ENCODE measurements around the gene DCN. TPM values are rescaled to one million over a fixed set of nuclear protein-coding genes. Genes with fewer than 3 reads are reported as not detected.

DCN gene
- total RNA-seq, 1 experiment from 2014 or later, result 2.0 TPM

DNA sequence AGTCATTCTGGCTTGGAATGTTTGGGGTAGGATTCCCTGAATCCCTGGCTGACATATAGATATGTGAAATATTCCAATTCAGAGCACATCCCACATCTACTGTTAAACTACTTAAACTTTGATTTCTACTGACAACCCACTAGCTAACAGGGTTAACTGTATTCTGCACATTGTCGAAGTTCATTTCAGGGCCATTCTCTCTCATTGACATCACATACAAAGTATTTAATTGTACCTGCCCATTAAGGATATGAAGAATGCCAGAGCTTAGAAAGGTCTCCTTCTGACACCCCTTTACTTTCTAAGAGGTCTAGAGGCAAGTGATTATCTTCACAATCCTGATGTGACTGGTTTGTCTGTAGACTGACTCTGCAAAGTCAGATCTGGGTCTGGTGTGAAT, 2.8 kb upstream of the DCN start:
- no peaks in the 10 kb centered on the region for H3K27me3 Mint-ChIP-seq (ENCODE audit: low read depth)
- no peak for ATAC-seq
- H3K27ac Mint-ChIP-seq, result no peak overlapping the region
- H3K4me3 Mint-ChIP-seq, result no peak overlapping the region
- TF ChIP-seq NR2C2 (CRISPR knock-in tag; IDR thresholded peaks at IDR 0.05) (no peak), NR1H2 (CRISPR knock-in tag; IDR thresholded peaks at IDR 0.05) (no peak), ETV6 (CRISPR knock-in tag; IDR thresholded peaks at IDR 0.05) (no peak), ATF1 (CRISPR knock-in tag; IDR thresholded peaks at IDR 0.05) (no peak), CDX4 (CRISPR knock-in tag; IDR thresholded peaks at IDR 0.05; ENCODE audit: borderline replicate concordance) (no peak), ZNF416 (CRISPR knock-in tag; IDR thresholded peaks at IDR 0.05) (no peak), CTCF (IDR thresholded peaks at IDR 0.05) (no peak), TP53 (CRISPR knock-in tag; IDR thresholded peaks at IDR 0.05) (no peak), JUN (CRISPR knock-in tag; IDR thresholded peaks at IDR 0.05) (no peak), FOXK1 (CRISPR knock-in tag; IDR thresholded peaks at IDR 0.05) (no peak), ZNF425 (CRISPR knock-in tag; conservative IDR thresholded peaks at IDR 0.05) (no peak), FOXP4 (CRISPR knock-in tag; IDR thresholded peaks at IDR 0.05) (no peak)
- TF ChIP-seq, protein P1, sequence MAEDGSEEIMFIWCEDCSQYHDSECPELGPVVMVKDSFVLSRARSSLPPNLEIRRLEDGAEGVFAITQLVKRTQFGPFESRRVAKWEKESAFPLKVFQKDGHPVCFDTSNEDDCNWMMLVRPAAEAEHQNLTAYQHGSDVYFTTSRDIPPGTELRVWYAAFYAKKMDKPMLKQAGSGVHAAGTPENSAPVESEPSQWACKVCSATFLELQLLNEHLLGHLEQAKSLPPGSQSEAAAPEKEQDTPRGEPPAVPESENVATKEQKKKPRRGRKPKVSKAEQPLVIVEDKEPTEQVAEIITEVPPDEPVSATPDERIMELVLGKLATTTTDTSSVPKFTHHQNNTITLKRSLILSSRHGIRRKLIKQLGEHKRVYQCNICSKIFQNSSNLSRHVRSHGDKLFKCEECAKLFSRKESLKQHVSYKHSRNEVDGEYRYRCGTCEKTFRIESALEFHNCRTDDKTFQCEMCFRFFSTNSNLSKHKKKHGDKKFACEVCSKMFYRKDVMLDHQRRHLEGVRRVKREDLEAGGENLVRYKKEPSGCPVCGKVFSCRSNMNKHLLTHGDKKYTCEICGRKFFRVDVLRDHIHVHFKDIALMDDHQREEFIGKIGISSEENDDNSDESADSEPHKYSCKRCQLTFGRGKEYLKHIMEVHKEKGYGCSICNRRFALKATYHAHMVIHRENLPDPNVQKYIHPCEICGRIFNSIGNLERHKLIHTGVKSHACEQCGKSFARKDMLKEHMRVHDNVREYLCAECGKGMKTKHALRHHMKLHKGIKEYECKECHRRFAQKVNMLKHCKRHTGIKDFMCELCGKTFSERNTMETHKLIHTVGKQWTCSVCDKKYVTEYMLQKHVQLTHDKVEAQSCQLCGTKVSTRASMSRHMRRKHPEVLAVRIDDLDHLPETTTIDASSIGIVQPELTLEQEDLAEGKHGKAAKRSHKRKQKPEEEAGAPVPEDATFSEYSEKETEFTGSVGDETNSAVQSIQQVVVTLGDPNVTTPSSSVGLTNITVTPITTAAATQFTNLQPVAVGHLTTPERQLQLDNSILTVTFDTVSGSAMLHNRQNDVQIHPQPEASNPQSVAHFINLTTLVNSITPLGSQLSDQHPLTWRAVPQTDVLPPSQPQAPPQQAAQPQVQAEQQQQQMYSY (CRISPR knock-in tag; IDR thresholded peaks at IDR 0.05), result no peak
- no peaks in the 10 kb centered on the region for H3K36me3 Mint-ChIP-seq
- no peak for DNase-seq (ENCODE audit: low spot score)
- ChIA-PET POLR2A (no interaction called here), CTCF (no interaction called here)
- H3K4me1 Mint-ChIP-seq, result peaks cover 16% of the 10 kb centered on the region
- H3K9me3 Mint-ChIP-seq, result no peaks in the 10 kb centered on the region

GRCh38 chr12:91183551-91183950, 934 bp upstream of the DCN start:
- no peak overlapping the region for H3K27ac Mint-ChIP-seq
- TF ChIP-seq HMGA2 (CRISPR knock-in tag; IDR thresholded peaks at IDR 0.05), result no peak
- TF ChIP-seq KAT7 (CRISPR knock-in tag; IDR thresholded peaks at IDR 0.05; ENCODE audit: borderline replicate concordance), result no peak
- no peak for TF ChIP-seq CREM (CRISPR knock-in tag; IDR thresholded peaks at IDR 0.05)
- TF ChIP-seq, protein P2, sequence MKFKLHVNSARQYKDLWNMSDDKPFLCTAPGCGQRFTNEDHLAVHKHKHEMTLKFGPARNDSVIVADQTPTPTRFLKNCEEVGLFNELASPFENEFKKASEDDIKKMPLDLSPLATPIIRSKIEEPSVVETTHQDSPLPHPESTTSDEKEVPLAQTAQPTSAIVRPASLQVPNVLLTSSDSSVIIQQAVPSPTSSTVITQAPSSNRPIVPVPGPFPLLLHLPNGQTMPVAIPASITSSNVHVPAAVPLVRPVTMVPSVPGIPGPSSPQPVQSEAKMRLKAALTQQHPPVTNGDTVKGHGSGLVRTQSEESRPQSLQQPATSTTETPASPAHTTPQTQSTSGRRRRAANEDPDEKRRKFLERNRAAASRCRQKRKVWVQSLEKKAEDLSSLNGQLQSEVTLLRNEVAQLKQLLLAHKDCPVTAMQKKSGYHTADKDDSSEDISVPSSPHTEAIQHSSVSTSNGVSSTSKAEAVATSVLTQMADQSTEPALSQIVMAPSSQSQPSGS (CRISPR knock-in tag; IDR thresholded peaks at IDR 0.05; ENCODE audit: borderline replicate concordance, low read depth), result no peak
- TF ChIP-seq, protein P3, sequence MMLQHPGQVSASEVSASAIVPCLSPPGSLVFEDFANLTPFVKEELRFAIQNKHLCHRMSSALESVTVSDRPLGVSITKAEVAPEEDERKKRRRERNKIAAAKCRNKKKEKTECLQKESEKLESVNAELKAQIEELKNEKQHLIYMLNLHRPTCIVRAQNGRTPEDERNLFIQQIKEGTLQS (CRISPR knock-in tag; conservative IDR thresholded peaks at IDR 0.05), result no peak
- no peak for TF ChIP-seq NR2C2 (CRISPR knock-in tag; IDR thresholded peaks at IDR 0.05)
- TF ChIP-seq CTCF (IDR thresholded peaks at IDR 0.05), result no peak
- TF ChIP-seq MXD4 (CRISPR knock-in tag; IDR thresholded peaks at IDR 0.05; ENCODE audit: borderline replicate concordance), result no peak
- TF ChIP-seq ZNF121 (CRISPR knock-in tag; IDR thresholded peaks at IDR 0.05), result no peak
- TF ChIP-seq PRRX2 (CRISPR knock-in tag; IDR thresholded peaks at IDR 0.05), result no peak
- no peak for TF ChIP-seq SOX15 (CRISPR knock-in tag; IDR thresholded peaks at IDR 0.05)
- no peak for TF ChIP-seq NFE2L1 (CRISPR knock-in tag; IDR thresholded peaks at IDR 0.05)

More at GRCh38 chr12:91183551-91183950, 934 bp upstream of the DCN start:
- Mint-ChIP-seq H3K36me3 (no peaks in the 10 kb centered on the region), H3K4me1 (peaks cover 16% of the 10 kb centered on the region), H3K9me3 (no peaks in the 10 kb centered on the region), H3K4me3 (no peak overlapping the region), H3K27me3 (ENCODE audit: low read depth) (no peaks in the 10 kb centered on the region)
- ATAC-seq, result peak; percentile 48; the same call in 1 of the 2 replicates
- ChIA-PET CTCF (no interaction called here), POLR2A (no interaction called here)
- no peak for DNase-seq (ENCODE audit: low spot score)

All from WTC11 (cell line).